ENCODE measurements around the gene TANC1.

TANC1 gene

GRCh38 chr2:159066541-159067156, 98.2 kb downstream of the TANC1 start:
- DNase-seq = no peak

- no peak for DNase-seq
These were observed 99.5 kb downstream of the TANC1 start for GRCh38 chr2:159067971-159068370.

- DNase-seq = no peak
These were observed 100.8 kb downstream of the TANC1 start for GRCh38 chr2:159069229-159069628.

- DNase-seq = no peak
These were observed 101.8 kb downstream of the TANC1 start for GRCh38 chr2:159070235-159070634.

- no peak for DNase-seq
These were observed 102.9 kb downstream of the TANC1 start for GRCh38 chr2:159071190-159071915.

- no peak for DNase-seq
These were observed 104.4 kb downstream of the TANC1 start for GRCh38 chr2:159072795-159073194.

GRCh38 chr2:159073256-159073655, 104.8 kb downstream of the TANC1 start:
- DNase-seq = no peak

- DNase-seq = no peak
These were observed 106.2 kb downstream of the TANC1 start for GRCh38 chr2:159074605-159075004.

GRCh38 chr2:159075727-159076126, 107.3 kb downstream of the TANC1 start:
- DNase-seq = no peak

GRCh38 chr2:159076241-159076640, 107.8 kb downstream of the TANC1 start:
- no peak for DNase-seq

- no peak for DNase-seq
These were observed 109.4 kb downstream of the TANC1 start for GRCh38 chr2:159077869-159078268.

GRCh38 chr2:159078443-159078842, 110.0 kb downstream of the TANC1 start:
- DNase-seq = no peak

- DNase-seq = no peak
These were observed 112.2 kb downstream of the TANC1 start for GRCh38 chr2:159080641-159081040.

- DNase-seq = no peak
These were observed 113.7 kb downstream of the TANC1 start for GRCh38 chr2:159082119-159082518.

GRCh38 chr2:159084384-159085370, 116.2 kb downstream of the TANC1 start:
- DNase-seq = no peak

GRCh38 chr2:159086342-159086741, 117.9 kb downstream of the TANC1 start:
- peak; percentile 73 for DNase-seq

GRCh38 chr2:159086826-159087225, 118.4 kb downstream of the TANC1 start:
- peak; percentile 51 for DNase-seq

GRCh38 chr2:159088906-159089305, 120.5 kb downstream of the TANC1 start:
- no peak for DNase-seq

GRCh38 chr2:159089543-159089942, 121.1 kb downstream of the TANC1 start:
- DNase-seq = no peak

GRCh38 chr2:159090514-159091201, 122.2 kb downstream of the TANC1 start:
- peak; percentile 66 for DNase-seq

GRCh38 chr2:159091381-159091780, 122.9 kb downstream of the TANC1 start:
- DNase-seq = no peak

- DNase-seq = no peak
These were observed 123.5 kb downstream of the TANC1 start for GRCh38 chr2:159091976-159092375.

GRCh38 chr2:159093497-159093896, 125.1 kb downstream of the TANC1 start:
- DNase-seq = no peak
